Measurements from ENCODE around the gene CXCL14.

CXCL14 gene

GRCh38 chr5:135596157-135596763 lies 17.5 kb upstream of the CXCL14 start:
- no peak for DNase-seq

DNA sequence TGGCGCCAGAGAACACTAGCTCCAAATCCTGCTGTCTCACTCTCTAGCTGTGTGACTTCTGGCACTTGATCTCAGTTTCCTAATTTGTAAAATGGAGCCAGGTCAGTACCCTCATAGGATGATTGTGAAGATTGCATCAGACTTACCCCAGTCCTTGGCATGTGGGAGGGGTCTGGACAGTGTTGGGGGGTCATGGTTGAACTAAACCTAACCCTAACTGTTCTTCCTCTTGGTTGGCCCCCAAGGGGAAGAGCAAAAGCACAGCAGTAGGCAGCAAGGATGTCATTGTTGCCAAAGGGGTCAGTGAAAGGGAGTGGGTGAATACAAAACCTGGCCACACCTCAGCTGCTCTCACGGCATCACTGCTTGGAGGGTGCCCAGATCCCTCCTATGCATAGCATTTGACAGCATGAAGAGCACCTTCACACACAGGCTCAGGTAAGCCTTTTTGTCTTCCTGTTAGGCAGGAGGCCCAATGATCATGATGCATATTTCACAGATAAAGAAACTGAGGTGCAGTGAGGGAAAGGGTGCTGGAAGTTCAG lies 15.7 kb upstream of the CXCL14 start:
- no peak for DNase-seq

DNA sequence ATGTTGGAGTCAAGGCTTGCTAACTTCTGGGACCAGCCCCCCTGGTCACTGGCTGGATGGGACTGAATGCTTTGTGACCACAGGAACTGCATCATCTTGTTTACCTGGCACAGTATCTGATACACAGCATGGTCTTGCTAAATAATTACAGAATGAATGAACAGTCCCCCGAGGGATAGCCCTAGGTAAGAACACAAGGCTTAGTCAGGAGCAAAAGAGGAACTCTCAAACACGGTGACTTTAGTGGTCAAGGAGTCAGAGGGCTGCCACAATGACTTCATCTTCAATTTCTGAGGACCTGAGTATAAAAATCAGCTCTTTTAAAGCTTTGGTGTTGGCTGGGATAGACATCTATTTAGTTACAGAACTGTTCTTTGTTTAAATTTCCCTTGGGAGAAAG lies 15.1 kb upstream of the CXCL14 start:
- no peak for DNase-seq

DNA sequence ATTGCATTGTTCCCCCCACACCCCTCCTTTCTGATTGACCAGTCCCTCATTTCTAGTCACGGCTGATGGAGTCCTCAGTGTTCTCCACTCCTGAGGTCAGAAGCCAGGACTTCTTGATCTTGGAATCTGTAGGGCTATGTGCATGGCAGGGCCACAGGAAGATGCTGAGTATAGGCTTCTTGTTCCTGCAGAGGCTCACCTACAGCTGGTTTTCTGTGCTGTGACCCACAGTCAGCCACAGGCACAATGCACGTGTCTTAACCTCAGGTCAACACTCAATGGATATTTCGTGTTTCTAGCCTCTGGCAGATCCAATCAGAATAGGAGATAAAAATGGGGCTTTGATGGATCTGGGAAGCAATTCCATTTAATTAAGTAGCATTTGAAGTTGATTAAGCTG lies 14.3 kb upstream of the CXCL14 start:
- DNase-seq: no peak

DNA sequence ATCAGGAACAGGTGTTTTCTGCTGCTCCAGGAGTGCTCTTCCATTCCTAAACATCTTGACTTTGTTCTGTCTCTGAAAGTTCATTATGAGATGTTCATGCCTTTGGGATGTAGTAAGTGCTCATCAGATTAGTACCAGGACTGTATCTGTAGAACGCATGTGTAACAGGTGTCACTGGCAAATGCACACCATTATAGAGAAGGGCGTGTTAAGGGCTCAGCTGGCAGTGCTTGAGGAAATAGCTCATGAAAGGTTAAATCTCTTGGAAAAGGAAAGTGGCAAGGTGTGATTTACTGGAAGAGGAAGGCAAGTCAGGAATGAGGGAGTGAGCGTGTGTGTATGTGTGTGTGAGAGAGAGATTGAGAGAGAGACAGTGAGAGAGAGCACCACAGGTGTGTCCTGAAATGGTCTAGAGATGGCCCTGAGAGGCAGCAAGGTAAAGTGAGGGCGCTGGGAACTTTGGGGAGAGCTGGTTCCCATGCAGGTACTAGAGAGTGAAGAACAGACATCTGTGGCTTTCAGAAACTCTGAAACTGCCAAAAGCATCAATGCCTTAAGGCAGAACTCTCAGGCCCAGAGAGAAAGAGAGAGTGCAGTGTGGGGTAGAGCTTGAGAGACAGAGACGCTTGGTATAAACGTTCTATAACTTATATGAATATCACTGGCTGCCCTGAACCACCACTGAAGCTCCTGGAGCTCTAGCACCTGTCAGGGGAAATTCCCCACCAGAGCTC lies 13.7 kb upstream of the CXCL14 start:
- DNase-seq: no peak

GRCh38 chr5:135591277-135591676 lies 12.5 kb upstream of the CXCL14 start:
- DNase-seq: no peak

DNA sequence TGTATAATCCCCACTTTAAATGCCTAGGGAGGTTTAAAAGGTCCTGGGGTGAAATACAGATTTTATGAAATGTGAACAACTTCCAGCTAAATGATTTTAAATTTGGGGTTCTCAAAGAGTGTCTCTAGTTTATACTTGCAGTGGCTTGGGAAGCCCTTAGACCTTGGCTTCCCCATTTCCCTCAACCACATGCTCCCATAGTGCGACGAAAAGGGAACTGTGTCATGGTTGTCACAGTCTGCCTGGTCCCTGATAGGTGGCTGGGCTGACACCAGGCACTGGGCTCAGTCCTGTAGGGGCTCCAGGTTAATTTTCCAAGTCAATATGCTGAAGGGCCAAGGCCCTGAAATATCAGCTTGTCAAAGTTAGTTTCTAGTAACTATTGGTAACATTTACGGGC lies 10.4 kb upstream of the CXCL14 start:
- no peak for DNase-seq

DNA sequence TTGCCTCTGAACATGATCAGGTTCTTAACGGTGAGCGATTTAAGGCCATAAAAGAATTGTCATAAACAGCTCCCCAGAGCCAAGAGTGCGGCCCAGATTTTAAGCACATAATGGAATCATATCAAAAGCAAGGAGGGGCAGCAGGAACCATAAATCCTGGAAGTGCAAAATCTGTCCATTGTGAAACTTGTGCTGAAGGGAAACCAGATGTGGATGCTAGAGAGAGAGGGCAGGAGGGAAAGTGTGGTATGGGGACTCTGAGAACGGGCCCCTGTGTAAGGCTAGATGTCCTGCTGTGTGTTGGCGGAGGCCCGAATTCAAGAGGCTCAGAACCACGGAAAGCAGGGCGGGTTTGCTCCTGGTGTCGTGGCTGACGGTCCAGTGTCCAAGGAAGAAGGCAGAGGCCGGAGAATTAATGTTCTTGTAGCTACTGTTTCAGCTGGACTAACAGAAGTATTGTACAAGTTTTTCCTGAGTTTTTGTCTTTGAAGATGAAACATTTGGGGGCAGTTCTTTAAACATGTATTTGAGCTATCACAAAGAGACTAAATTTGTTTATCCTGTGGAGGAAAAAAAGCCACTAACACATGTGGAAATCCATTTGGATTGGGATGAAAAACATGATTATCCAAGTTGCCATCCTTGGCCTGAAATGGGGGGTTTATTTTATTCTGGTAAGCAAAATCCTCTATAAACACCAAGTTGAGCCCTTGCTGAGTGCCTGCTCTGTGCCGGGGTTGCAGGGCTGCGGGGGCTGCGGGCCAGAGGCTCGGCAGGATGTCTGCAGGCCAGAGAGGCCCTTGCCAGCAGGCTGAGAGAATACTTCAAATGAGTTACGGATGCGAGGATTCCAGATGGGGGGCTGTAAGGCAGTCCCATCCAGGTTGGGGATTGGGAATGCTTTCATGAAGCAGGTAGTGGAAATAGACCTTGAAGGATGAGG lies 9.2 kb upstream of the CXCL14 start:
- no peak for DNase-seq

GRCh38 chr5:135584918-135585317 lies 6.1 kb upstream of the CXCL14 start:
- no peak for DNase-seq

DNA sequence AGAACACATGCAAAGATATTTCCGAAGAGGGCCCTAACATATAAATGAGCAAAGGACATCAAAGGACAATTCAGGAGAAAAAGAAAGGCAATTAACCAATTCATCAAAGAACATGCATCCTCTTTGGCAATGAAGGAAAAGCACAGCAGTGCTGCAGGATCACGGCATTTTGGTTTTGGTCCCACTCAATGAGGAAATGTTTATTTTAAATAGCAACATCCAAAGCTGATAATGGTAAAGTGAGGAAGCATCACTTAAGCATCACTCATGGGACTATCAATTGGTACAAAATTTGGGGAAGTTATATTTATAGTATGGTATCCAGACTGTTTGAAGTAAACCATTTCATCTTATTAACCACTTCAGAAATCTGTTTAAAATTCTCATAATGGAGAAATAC lies 5.5 kb upstream of the CXCL14 start:
- DNase-seq: no peak

DNA sequence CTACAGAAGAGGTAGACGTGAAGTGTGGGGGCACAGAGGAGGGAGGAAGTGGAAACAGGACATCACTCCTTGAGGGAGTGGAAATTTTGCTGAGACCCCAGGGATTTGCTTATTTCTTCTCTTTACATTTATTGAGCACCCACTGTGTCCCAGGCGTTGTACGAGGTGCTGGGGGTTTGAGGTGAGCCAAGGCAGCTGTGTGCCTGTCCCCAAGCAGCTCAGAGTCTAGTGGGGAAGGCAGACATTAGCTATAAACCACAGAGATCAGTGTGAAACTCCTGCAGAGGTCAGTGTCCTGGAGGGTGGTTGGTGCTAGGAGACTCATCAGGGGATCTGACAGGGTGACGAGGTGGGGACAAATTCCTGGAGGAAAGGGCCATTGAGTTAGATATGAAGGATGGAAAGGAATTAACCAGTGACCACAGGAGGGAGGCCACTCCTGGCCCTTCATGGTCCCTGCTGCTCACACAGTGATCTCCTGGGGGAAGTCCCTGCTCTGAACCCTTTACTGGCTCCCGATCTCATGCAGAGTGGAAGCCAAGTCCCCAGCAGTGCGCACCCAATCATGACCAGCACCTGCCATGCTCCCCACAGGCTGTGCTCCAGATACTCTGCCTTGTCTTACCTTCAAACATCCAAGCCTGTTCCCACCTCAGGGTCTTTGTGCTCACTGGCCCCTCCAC lies 3.4 kb upstream of the CXCL14 start:
- DNase-seq: no peak

- no peak for DNase-seq
Measured at GRCh38 chr5:135578305-135578684, 496 bp downstream of the CXCL14 start.

- no peak for DNase-seq
Measured at GRCh38 chr5:135577421-135577820, 1.4 kb downstream of the CXCL14 start.

- DNase-seq: no peak
Measured at GRCh38 chr5:135576075-135576599, 2.7 kb downstream of the CXCL14 start.

- DNase-seq: no peak
Measured at GRCh38 chr5:135574493-135574892, 4.3 kb downstream of the CXCL14 start.

DNA sequence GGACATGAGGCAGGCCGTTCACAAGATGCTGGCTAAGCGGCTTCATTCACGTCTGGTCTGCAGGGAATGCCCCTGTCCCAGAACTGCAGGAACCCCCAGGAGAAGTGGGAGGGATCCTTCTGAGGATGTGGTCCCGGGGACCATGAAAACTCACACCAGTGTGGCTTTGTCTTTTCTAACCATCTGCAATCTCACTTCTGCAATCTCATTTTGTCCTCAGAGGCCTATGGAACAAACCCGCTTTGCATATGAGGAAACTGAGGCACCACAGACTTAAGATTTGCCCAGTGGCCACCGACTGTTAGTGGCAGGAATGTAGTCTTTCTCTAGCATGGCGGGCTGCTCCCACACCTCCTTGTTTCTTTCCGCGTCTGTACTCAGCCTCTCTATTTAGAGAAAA lies 6.9 kb downstream of the CXCL14 start:
- no peak for DNase-seq

DNA sequence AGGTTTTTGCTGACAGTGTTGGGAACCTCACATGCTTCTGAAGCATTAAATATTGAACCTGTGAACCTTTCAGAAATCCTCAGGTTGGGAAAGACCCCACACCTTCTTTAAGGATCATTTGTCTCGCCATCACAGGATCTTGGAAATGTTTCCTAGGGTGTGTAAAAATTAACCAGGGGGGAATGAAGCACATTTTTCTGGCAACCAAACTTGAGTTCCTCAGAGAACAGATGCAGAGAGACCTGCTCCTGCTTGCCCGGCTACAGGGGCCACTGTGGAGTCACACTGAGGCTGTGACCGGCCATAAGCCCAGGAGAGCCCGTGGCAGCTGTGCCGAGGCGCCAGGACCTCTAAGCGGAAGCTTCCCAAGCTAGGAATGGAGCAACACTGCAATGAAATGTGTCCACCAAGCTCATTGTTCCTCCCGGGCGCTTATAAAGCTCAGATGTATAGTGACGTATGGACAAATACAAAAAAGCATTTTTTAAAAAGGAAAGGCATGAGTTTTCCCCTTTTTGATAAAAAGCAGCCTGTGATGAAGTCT lies 7.7 kb downstream of the CXCL14 start:
- no peak for DNase-seq

DNA sequence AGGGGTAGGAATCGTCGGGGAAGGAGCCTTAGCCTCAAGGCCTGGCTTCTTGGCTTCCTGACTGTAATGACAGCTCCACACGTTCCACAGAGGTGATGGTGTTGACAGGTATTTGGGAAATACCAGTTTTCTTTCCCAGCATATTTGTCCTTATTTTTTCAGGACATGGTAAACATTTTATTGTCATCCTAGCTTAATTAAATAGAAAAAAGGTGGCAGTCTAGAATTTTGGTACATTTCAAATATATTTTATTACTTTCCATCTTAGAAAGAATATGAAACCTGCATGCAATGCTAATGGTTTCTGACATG lies 8.4 kb downstream of the CXCL14 start:
- DNase-seq: no peak

- no peak for DNase-seq
Measured at GRCh38 chr5:135569755-135570452, 8.9 kb downstream of the CXCL14 start.

DNA sequence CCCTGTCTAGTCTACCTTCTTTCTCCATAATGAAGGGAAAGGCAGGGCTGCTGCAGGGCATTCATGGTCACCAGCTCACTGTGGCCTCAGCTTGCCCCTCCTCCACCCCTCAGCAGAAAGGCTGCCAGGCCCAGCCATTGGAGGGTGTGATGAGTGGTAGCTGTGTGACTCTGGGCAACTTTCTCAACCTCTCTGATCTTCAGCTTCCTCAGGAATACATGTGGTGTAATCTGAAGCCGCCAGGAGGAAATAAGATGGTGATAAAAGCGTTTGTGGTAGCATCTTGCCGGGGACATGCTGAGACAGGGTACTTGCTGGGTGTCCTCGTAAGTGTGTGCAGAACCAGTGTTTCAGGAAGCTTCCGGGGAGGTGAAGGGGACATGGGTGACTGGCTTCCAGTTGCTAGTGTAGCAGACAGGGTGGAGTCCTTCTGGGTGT lies 9.8 kb downstream of the CXCL14 start:
- DNase-seq: no peak

- no peak for DNase-seq
Measured at GRCh38 chr5:135568246-135568645, 10.5 kb downstream of the CXCL14 start.

GRCh38 chr5:135567661-135568060 lies 11.1 kb downstream of the CXCL14 start:
- DNase-seq: no peak

Measured in effector CD8-positive, alpha-beta T cell (primary cell).